ENCODE measurements around the gene PRSS58.
A peak's percentile ranks its signal among the peaks of the same experiment; 100 is the strongest.

Gene PRSS58

DNA sequence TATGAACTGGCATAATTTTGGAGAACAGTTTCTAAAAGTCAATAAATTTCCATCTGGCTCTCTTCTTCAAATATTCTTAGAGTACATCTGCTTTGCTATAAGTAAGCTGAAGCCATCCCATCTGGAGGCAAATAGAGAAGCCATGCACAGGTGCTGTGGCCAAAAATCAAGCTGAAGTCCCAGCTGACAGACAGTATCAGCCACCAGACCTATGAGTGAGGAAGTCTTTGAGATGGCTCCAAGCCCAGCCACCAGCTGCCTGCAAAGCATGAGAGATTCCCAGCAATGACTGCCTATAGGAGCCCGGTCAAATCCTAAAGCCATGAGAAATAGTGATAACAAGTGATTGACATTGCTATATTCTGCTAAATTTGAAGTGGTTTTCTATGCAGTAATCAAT, 21.7 kb upstream of the PRSS58 start:
- DNase-seq (ENCODE audit: low read depth, low spot score): no peak
- Histone ChIP-seq H3K27ac (ENCODE audit: low read length) (no peak overlapping the region), H3K36me3 (ENCODE audit: control insufficient read depth, insufficient read depth, low read length) (no peaks in the 10 kb centered on the region), H3K4me1 (ENCODE audit: control insufficient read depth, insufficient read depth, low read length) (no peaks in the 10 kb centered on the region), H3K4me3 (ENCODE audit: low read length) (no peak overlapping the region), H3K9me3 (ENCODE audit: control insufficient read depth, insufficient read depth, low read length) (no peaks in the 10 kb centered on the region), H3K27me3 (ENCODE audit: control insufficient read depth, insufficient read depth, low read length) (no peaks in the 10 kb centered on the region)
- no CpG with 5 or more reads among the region's 1 CpG for WGBS (ENCODE audit: insufficient coverage, insufficient read length)

DNA sequence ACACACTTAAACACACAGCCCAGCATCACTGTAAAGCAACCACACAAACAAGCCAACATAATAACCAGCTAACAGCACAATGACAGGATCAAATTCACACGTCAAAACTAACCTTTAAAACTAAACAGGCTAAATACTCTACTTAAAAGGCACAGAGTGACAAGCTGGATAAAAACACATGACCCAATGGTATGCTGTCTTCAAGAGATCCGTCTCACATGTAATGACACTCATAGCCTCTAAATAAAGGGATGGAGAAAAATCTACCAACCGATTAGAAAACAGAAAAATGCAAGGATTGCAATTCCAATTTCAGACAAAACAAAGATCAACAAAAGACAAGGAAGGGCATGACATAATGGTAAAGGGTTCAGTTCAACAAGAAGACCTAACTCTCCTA, 17.2 kb upstream of the PRSS58 start:
- Histone ChIP-seq H3K4me3 (ENCODE audit: low read length) (no peak overlapping the region), H3K27me3 (ENCODE audit: control insufficient read depth, insufficient read depth, low read length) (no peaks in the 10 kb centered on the region), H3K9me3 (ENCODE audit: control insufficient read depth, insufficient read depth, low read length) (no peaks in the 10 kb centered on the region), H3K4me1 (ENCODE audit: control insufficient read depth, insufficient read depth, low read length) (no peaks in the 10 kb centered on the region), H3K27ac (ENCODE audit: low read length) (no peak overlapping the region), H3K36me3 (ENCODE audit: control insufficient read depth, insufficient read depth, low read length) (no peaks in the 10 kb centered on the region)
- DNase-seq (ENCODE audit: low read depth, low spot score): no peak
- no CpG with 5 or more reads among the region's 3 CpGs for WGBS (ENCODE audit: insufficient coverage, insufficient read length)

DNA sequence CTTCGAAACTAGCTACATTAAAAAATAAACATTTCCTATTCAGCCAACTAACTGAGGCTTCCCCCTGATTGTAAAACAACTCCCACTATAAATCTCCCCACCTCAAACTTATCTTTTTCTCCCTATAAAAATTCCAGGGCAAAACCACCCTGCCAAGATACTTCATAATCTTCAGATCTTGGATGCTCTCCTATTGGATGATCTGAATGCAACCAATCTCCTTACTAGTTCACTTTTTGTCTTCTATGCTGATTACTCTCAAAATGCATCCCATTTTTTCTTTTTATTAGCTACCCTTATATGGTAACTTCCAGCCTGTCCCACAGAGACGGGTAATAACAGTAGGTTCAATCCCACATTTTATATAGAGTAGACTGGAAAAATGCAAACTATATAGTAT, 15.0 kb upstream of the PRSS58 start:
- Histone ChIP-seq H3K9me3 (ENCODE audit: control insufficient read depth, insufficient read depth, low read length) (no peaks in the 10 kb centered on the region), H3K4me1 (ENCODE audit: control insufficient read depth, insufficient read depth, low read length) (no peaks in the 10 kb centered on the region), H3K4me3 (ENCODE audit: low read length) (no peak overlapping the region), H3K27me3 (ENCODE audit: control insufficient read depth, insufficient read depth, low read length) (no peaks in the 10 kb centered on the region), H3K36me3 (ENCODE audit: control insufficient read depth, insufficient read depth, low read length) (no peaks in the 10 kb centered on the region), H3K27ac (ENCODE audit: low read length) (no peak overlapping the region)
- no CpG with 5 or more reads among the region's 2 CpGs for WGBS (ENCODE audit: insufficient coverage, insufficient read length)
- DNase-seq (ENCODE audit: low read depth, low spot score): no peak

DNA sequence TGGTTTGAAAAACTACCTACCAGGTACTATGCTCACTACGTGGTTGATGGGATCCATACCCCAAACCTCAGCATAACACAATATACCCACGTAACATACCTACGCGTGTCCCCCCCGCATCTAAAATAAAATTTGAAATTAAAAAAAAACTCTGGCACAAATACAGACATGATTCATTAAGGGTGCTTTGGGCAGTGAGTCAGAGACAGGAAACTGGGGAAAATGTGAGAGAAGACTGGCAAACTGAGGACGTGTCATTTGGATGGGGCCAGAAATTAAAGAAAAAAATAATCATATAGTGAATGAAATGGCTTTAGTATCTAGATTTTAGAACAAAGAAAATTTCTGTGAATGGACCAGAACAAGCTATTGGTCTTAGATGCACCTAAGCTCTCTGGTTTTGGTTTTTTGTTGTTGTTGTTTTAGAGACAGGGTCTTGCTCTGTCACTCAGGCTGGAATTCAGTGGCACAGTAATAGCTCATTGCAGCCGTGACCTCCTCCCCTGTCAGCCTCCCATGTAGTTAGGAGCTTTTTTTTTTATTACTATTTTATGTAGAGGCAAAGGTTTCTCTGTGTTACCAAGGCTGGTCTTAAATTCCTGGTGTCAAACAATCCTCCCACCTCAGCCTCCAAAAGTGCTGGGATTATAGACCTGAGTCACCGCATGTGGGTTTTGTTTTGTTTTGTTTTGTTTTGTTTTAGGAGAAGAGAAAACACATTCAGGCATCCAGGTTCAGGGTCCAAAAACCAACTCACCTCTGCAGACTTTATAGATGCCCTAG, 5.9 kb upstream of the PRSS58 start:
- WGBS (ENCODE audit: insufficient coverage, insufficient read length): 100% methylated on average over 4 of the region's 8 CpGs
- no peak for DNase-seq (ENCODE audit: low read depth, low spot score)
- no peak overlapping the region for H3K27ac ChIP-seq (ENCODE audit: low read length)

DNA sequence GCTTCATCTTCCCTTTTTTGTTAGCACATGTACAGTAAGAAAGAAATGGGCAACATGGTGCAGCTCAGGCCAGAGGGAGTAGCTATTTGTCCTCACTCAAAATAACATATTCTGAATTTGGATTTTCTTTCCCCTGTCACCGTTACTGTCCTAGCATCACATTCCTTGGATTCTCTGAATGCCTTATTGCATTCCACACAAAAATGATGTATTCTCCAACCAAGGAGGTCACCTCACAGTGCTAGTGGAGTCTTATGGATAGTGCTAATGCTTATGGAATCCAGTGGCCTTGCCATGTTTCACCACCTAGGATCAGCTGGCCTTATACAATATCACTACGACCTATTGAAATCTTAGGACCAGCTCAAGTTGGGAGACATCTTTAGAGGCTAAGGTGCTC, 7.2 kb downstream of the PRSS58 start:
- Histone ChIP-seq H3K9me3 (ENCODE audit: control insufficient read depth, insufficient read depth, low read length) (no peaks in the 10 kb centered on the region), H3K36me3 (ENCODE audit: control insufficient read depth, insufficient read depth, low read length) (no peaks in the 10 kb centered on the region), H3K27me3 (ENCODE audit: control insufficient read depth, insufficient read depth, low read length) (no peaks in the 10 kb centered on the region), H3K27ac (ENCODE audit: low read length) (no peak overlapping the region), H3K4me1 (ENCODE audit: control insufficient read depth, insufficient read depth, low read length) (no peaks in the 10 kb centered on the region), H3K4me3 (ENCODE audit: low read length) (no peak overlapping the region)
- no CpG with 5 or more reads among the region's 2 CpGs for WGBS (ENCODE audit: insufficient coverage, insufficient read length)
- DNase-seq (ENCODE audit: low read depth, low spot score): no peak

More for the DNA sequence above, 5.9 kb upstream of the PRSS58 start:
- H3K36me3 ChIP-seq (ENCODE audit: control insufficient read depth, insufficient read depth, low read length): no peaks in the 10 kb centered on the region
- no peaks in the 10 kb centered on the region for H3K27me3 ChIP-seq (ENCODE audit: control insufficient read depth, insufficient read depth, low read length)
- H3K4me3 ChIP-seq (ENCODE audit: low read length): no peak overlapping the region
- H3K4me1 ChIP-seq (ENCODE audit: control insufficient read depth, insufficient read depth, low read length): no peaks in the 10 kb centered on the region
- no peaks in the 10 kb centered on the region for H3K9me3 ChIP-seq (ENCODE audit: control insufficient read depth, insufficient read depth, low read length)

DNA sequence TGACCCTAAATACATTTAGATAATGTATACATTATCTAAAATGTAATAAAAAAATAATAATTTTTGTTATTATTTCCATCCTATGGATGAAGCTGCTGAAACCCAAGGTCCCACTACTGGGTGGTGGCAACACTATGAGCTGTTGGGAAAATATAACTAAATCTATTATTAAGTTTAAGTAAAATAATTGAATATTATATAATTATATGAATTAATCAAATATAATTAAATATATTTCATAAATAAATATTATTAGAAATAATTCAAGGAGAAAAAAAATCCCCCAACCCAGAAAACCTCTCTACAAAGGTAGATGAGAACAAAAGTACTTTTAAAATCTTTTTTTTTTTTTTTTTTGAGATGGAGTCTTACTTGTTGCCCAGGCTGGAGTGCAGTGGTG, 7.9 kb downstream of the PRSS58 start:
- no peak for DNase-seq (ENCODE audit: low read depth, low spot score)

DNA sequence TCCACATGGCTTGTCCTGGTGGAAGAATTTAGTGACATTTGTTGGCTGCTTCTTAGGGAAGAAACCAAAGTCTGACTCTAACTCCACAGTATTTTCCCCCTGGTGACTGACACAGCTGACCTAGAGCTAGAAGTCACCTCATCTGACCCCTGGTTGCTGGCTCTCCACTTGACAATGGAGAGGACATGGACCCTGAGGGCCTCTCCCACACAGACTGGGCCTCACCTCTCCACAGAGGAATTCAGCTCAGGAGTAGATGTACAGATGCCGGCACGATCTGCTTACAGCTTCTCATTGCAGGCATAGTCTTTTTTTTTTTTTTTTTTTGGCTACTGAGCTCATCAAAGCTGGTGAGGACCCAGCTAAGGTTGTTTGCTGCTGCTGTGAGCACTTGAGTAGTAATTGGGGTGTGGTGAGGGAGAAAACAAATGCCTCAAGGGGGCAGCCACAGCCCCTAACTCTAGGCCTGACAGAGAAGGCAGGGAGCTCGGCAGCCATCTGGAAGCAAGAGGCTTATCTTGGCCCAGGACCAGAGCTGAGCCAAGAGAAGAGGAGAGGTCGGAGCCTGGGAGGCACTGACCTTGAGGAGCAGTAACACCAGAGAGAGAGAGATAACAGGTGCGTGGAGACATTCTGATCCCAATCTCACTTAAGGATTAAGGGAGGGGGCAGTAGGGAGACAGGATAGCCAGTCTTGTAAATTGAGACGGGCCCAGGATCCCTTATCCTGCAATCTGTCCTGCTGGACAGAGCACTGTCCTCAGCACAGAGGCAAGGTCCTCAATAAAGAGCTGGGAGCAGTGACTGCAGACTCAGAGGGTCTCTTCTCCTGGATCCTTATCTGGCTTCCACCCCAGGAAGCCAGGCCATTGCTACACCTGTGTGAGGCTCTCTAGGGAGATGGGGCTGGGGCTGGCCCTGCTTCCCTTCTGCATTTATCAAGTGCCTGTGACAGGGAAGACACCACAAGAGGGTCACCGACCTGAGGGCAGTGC, 9.4 kb downstream of the PRSS58 start:
- no peaks in the 10 kb centered on the region for H3K9me3 ChIP-seq (ENCODE audit: control insufficient read depth, insufficient read depth, low read length)
- H3K4me3 ChIP-seq (ENCODE audit: low read length): no peak overlapping the region
- H3K27ac ChIP-seq (ENCODE audit: low read length): no peak overlapping the region
- no peak for DNase-seq (ENCODE audit: low read depth, low spot score)
- no CpG with 5 or more reads among the region's 7 CpGs for WGBS (ENCODE audit: insufficient coverage, insufficient read length)
- H3K27me3 ChIP-seq (ENCODE audit: control insufficient read depth, insufficient read depth, low read length): no peaks in the 10 kb centered on the region
- H3K36me3 ChIP-seq (ENCODE audit: control insufficient read depth, insufficient read depth, low read length): no peaks in the 10 kb centered on the region
- H3K4me1 ChIP-seq (ENCODE audit: control insufficient read depth, insufficient read depth, low read length): no peaks in the 10 kb centered on the region

More for the DNA sequence above, 7.9 kb downstream of the PRSS58 start:
- H3K4me3 ChIP-seq (ENCODE audit: low read length): no peak overlapping the region
- H3K36me3 ChIP-seq (ENCODE audit: control insufficient read depth, insufficient read depth, low read length): no peaks in the 10 kb centered on the region
- no peaks in the 10 kb centered on the region for H3K27me3 ChIP-seq (ENCODE audit: control insufficient read depth, insufficient read depth, low read length)
- no peaks in the 10 kb centered on the region for H3K4me1 ChIP-seq (ENCODE audit: control insufficient read depth, insufficient read depth, low read length)
- no peak overlapping the region for H3K27ac ChIP-seq (ENCODE audit: low read length)
- no peaks in the 10 kb centered on the region for H3K9me3 ChIP-seq (ENCODE audit: control insufficient read depth, insufficient read depth, low read length)

DNA sequence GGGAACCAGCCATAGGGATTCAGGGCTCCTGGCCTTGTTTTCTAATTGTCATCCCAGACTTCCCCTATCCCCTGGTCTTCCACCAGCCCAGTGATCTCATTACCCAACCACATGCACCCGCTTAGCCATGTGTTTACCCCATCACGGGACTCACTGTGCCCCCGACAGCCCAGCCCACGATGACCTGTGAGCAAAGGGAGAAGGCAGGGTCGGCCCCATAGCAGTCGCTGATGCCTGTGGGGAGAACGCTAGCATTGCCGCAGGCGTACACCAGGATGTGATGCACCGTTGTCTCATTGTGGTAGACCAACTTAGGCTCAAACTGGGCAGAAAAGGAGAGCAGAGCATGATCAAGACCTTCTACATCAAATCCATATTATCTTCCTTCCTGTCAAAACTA, 14.0 kb downstream of the PRSS58 start:
- H3K9me3 ChIP-seq (ENCODE audit: control insufficient read depth, insufficient read depth, low read length): no peaks in the 10 kb centered on the region
- no peaks in the 10 kb centered on the region for H3K27me3 ChIP-seq (ENCODE audit: control insufficient read depth, insufficient read depth, low read length)
- no peak overlapping the region for H3K27ac ChIP-seq (ENCODE audit: low read length)
- no CpG with 5 or more reads among the region's 10 CpGs for WGBS (ENCODE audit: insufficient coverage, insufficient read length)
- no peak overlapping the region for H3K4me3 ChIP-seq (ENCODE audit: low read length)
- no peaks in the 10 kb centered on the region for H3K4me1 ChIP-seq (ENCODE audit: control insufficient read depth, insufficient read depth, low read length)
- no peaks in the 10 kb centered on the region for H3K36me3 ChIP-seq (ENCODE audit: control insufficient read depth, insufficient read depth, low read length)
- no peak for DNase-seq (ENCODE audit: low read depth, low spot score)

DNA sequence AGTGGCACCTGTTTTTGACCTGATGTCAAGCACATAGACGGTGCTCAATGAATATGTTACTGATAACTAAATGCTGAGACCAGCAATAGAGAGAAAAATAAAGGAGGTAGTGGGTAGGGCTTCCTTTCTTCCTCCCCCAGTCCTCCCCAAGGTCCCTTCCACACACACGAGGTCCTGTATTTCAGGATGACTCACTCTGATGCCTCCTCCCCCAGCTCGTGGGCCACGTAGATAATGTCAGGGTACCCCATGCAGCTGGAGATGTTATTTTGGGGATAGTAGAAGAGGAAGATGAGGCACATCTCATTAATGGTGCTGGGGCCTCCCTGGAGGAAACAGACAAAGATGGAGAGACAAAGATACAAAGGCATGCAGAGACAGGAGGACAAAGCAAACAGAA, 17.3 kb downstream of the PRSS58 start:
- DNase-seq (ENCODE audit: low read depth, low spot score): no peak
- no peaks in the 10 kb centered on the region for H3K9me3 ChIP-seq (ENCODE audit: control insufficient read depth, insufficient read depth, low read length)
- H3K27ac ChIP-seq (ENCODE audit: low read length): no peak overlapping the region
- no CpG with 5 or more reads among the region's 4 CpGs for WGBS (ENCODE audit: insufficient coverage, insufficient read length)
- H3K36me3 ChIP-seq (ENCODE audit: control insufficient read depth, insufficient read depth, low read length): no peaks in the 10 kb centered on the region
- no peaks in the 10 kb centered on the region for H3K27me3 ChIP-seq (ENCODE audit: control insufficient read depth, insufficient read depth, low read length)
- no peak overlapping the region for H3K4me3 ChIP-seq (ENCODE audit: low read length)
- no peaks in the 10 kb centered on the region for H3K4me1 ChIP-seq (ENCODE audit: control insufficient read depth, insufficient read depth, low read length)

DNA sequence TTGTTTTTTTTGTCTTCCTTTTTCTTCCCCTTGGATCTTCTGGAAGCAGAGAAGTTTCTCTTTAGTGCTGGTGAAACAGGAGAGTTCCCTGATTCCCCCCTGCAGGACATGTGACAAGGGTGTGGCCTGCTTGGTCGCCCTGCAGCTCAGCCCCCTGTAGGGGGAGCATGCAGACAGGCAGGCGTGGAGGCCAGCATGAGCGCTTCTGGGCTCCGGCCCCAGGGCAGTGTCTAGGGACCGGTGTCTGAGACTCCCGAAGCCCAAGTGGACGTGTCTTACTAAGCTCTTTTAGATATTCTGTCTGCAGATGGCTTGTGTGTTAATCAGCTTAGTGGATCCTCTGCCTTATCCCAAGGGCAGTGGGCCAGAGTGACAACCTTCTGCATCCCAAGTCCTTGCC, 26.1 kb downstream of the PRSS58 start:
- DNase-seq (ENCODE audit: low read depth, low spot score): peak; percentile 61
- no peak overlapping the region for H3K27ac ChIP-seq (ENCODE audit: low read length)
- no peaks in the 10 kb centered on the region for H3K9me3 ChIP-seq (ENCODE audit: control insufficient read depth, insufficient read depth, low read length)
- H3K4me3 ChIP-seq (ENCODE audit: low read length): no peak overlapping the region
- no peaks in the 10 kb centered on the region for H3K36me3 ChIP-seq (ENCODE audit: control insufficient read depth, insufficient read depth, low read length)
- H3K4me1 ChIP-seq (ENCODE audit: control insufficient read depth, insufficient read depth, low read length): no peaks in the 10 kb centered on the region
- WGBS (ENCODE audit: insufficient coverage, insufficient read length): no CpG with 5 or more reads among the region's 7 CpGs
- H3K27me3 ChIP-seq (ENCODE audit: control insufficient read depth, insufficient read depth, low read length): no peaks in the 10 kb centered on the region
